K562 (cell line): ENCODE results near the gene RPL3. TPM values are rescaled to one million over a fixed set of nuclear protein-coding genes. Genes with fewer than 3 reads are reported as not detected.

ENCODE experiments used
- ATAC-seq: fragments of 200-7000 bp; cut with Tn5 transposase; 3 replicates; pipeline ENCODE4 v1.9.1; 2020; ENCODE audit warnings: moderate library complexity
- BruUV-seq: library from RNA; stranded (reverse); fragments of 400-500 nt; replicated peaks from 2 replicates; lab custom pipeline; 2021; lab: Mats Ljungman, UMichigan
- CTCF ChIA-PET: fragments of 300-600 bp; formaldehyde crosslinking; extraction: SDS; loops from one replicate; lab custom pipeline; 2021; ENCODE audit warnings: low intra/inter-chr PET ratio; lab: Yijun Ruan, JAX
- POLR2A ChIA-PET: fragments of 300-600, 350-650 bp; sonication (Branson Sonifier 250); formaldehyde crosslinking; extraction: SDS; loops from one replicate; lab custom pipeline; 2021; ENCODE audit warnings: antibody characterized with exemption, inconsistent platforms; lab: Yijun Ruan, JAX
- DNase-seq, 4 experiments: peaks; one replicate each; pipeline versions ENCODE4 v3.0.0 to v3.0.0-alpha.2; 2011 to 2018; ENCODE audit warnings: low spot score in 3 of 4, mixed read lengths in 3 of 4; ENCODE audit errors: extremely low read depth in 1 of 4
- FAIRE-seq: peaks from 2 replicates; lab custom pipeline; 2011; peaks lifted over from hg19 to GRCh38; lab: Jason Lieb, UNC
- H2AFZ ChIP-seq: 2 replicates; pipeline ENCODE4 v1.6.0; 2011; ENCODE audit warnings: low read depth, low read length, control low read depth, inconsistent platforms
- H3K27ac ChIP-seq: fragments of 200-600 bp; 3 replicates; pipeline ENCODE4 v1.8.0; 2011; ENCODE audit warnings: low read depth, mild to moderate bottlenecking, control low read depth, inconsistent platforms, low read length, moderate library complexity, mixed read lengths; ENCODE audit errors: extremely low read depth
- H3K27me3 ChIP-seq, 2 experiments: fragments of 300-600 bp in 1 of 2; 2 replicates in 1 of 2; 3 replicates in 1 of 2; pipeline versions ENCODE4 v1.6.0 to v1.8.0; 2011; ENCODE audit warnings: inconsistent platforms in 2 of 2, low read length in 2 of 2, mild to moderate bottlenecking in 1 of 2, mixed read lengths in 1 of 2, moderate library complexity in 1 of 2; ENCODE audit not compliant: control insufficient read depth in 2 of 2, insufficient read depth in 2 of 2
- H3K36me3 ChIP-seq: fragments of 300-600 bp; 3 replicates; pipeline ENCODE4 v1.8.0; 2011; ENCODE audit warnings: mild to moderate bottlenecking, low read length, inconsistent platforms; ENCODE audit not compliant: control insufficient read depth, insufficient read depth
- H3K4me1 ChIP-seq, 2 experiments: fragments of 200-600 bp in 1 of 2; replicated peaks in 1 of 2; 2 replicates in 1 of 2; 3 replicates in 1 of 2; pipeline versions ENCODE4 v1.5.1 to v1.8.0; 2011; ENCODE audit warnings: inconsistent platforms in 2 of 2, low read length in 2 of 2, mild to moderate bottlenecking in 1 of 2, mixed read lengths in 1 of 2, moderate library complexity in 1 of 2; ENCODE audit not compliant: control insufficient read depth in 2 of 2, insufficient read depth in 2 of 2
- H3K4me2 ChIP-seq: 2 replicates; pipeline ENCODE4 v1.6.1; 2011; ENCODE audit warnings: low read length, control low read depth, inconsistent platforms, mixed read lengths; ENCODE audit not compliant: insufficient read depth
- H3K4me3 ChIP-seq: fragments of 200-600 bp; sonication (generic), shearing (Covaris generic); 2 replicates; pipeline ENCODE4 v1.5.1; 2016; ENCODE audit warnings: control low read depth, inconsistent platforms
- H3K79me2 ChIP-seq: fragments of 200-600 bp; 3 replicates; pipeline ENCODE4 v1.8.0; 2011; ENCODE audit warnings: low read length, inconsistent platforms; ENCODE audit not compliant: control insufficient read depth, insufficient read depth
- H3K9ac ChIP-seq, 2 experiments: 2 replicates each; pipeline versions ENCODE4 v1.6.0 to v1.6.1; 2011; ENCODE audit warnings: low read depth in 2 of 2, low read length in 2 of 2, control low read depth in 1 of 2, inconsistent platforms in 1 of 2, mild to moderate bottlenecking in 1 of 2, mixed read lengths in 1 of 2; ENCODE audit not compliant: insufficient read depth in 1 of 2
- H3K9me1 ChIP-seq: one replicate; pipeline ENCODE4 v1.6.0; 2011; ENCODE audit warnings: inconsistent platforms, mild to moderate bottlenecking, low read length, moderate library complexity; ENCODE audit not compliant: control insufficient read depth, insufficient read depth
- H3K9me3 ChIP-seq: replicated peaks from 2 replicates; pipeline ENCODE4 v1.5.1; 2011; ENCODE audit warnings: low read depth, low read length, inconsistent platforms; ENCODE audit not compliant: control insufficient read depth, insufficient read depth
- H4K20me1 ChIP-seq: replicated peaks from 2 replicates; pipeline ENCODE4 v1.6.1; 2011; ENCODE audit warnings: low read length, inconsistent platforms, mixed read lengths; ENCODE audit not compliant: control insufficient read depth, insufficient read depth
- CBX8 ChIP-seq: fragments of 200-600 bp; sonication (generic); IDR thresholded peaks from 2 replicates; pipeline ENCODE4 v1.6.1; 2012; ENCODE audit warnings: borderline replicate concordance, mixed run types, low read depth, mild to moderate bottlenecking, moderate library complexity, mixed read lengths, low read length, control low read depth, inconsistent platforms; ENCODE audit not compliant: poor library complexity, severe bottlenecking; ENCODE audit errors: extremely low read depth
- FOXK2 ChIP-seq, 2 experiments: fragments of 450-650 bp; IDR thresholded peaks in 1 of 2; conservative IDR thresholded peaks in 1 of 2; 2 replicates each; pipeline ENCODE4 v1.6.1; 2016; ENCODE audit warnings: low read depth in 2 of 2, mild to moderate bottlenecking in 1 of 2
- POLR2H ChIP-seq: IDR thresholded peaks from 2 replicates; pipeline ENCODE4 v1.6.1; 2016; ENCODE audit warnings: missing genetic modification characterization, low read depth, mild to moderate bottlenecking, control low read depth, missing compliant biosample characterization, moderate library complexity
- POLR3G ChIP-seq: IDR thresholded peaks from 2 replicates; pipeline ENCODE4 v1.6.1; 2011; ENCODE audit not compliant: insufficient read length, insufficient replicate concordance; ENCODE audit errors: extremely low read depth
- PTBP1 ChIP-seq: fragments of 200-400 bp; formaldehyde crosslinking; IDR thresholded peaks from 2 replicates; pipeline ENCODE4 v1.6.1; 2017; ENCODE audit warnings: low read depth, low read length
- RB1 ChIP-seq: fragments of 450-650 bp; IDR thresholded peaks from 2 replicates; pipeline ENCODE4 v1.6.1; 2017; ENCODE audit warnings: low read depth, mild to moderate bottlenecking
- RBM14 ChIP-seq: fragments of 200-400 bp; formaldehyde crosslinking; IDR thresholded peaks from 2 replicates; pipeline ENCODE4 v1.6.1; 2018; ENCODE audit warnings: low read depth, mild to moderate bottlenecking, low read length, moderate library complexity, borderline replicate concordance; ENCODE audit not compliant: insufficient read depth
- SMAD3 ChIP-seq: fragments of 450-650 bp; formaldehyde crosslinking; conservative IDR thresholded peaks from 2 replicates; pipeline ENCODE4 v1.4.0; 2020; ENCODE audit warnings: mild to moderate bottlenecking
- TCF7 ChIP-seq: sonication (generic); IDR thresholded peaks from 2 replicates; pipeline ENCODE4 v1.6.1; 2016; ENCODE audit warnings: antibody characterized with exemption, borderline replicate concordance
- TEAD2 ChIP-seq: fragments of 450-650 bp; IDR thresholded peaks from 2 replicates; pipeline ENCODE4 v1.6.1; 2016; ENCODE audit warnings: missing genetic modification characterization, control low read depth, missing compliant biosample characterization
- VEZF1 ChIP-seq: fragments of 200-800 bp; sonication (Bioruptor generic); IDR thresholded peaks from 2 replicates; pipeline ENCODE4 v1.6.1; 2017; ENCODE audit warnings: missing genetic modification characterization, missing compliant biosample characterization
- YBX1 ChIP-seq: fragments of 450-650 bp; IDR thresholded peaks from 2 replicates; pipeline ENCODE4 v1.7.1; 2016; ENCODE audit warnings: mild to moderate bottlenecking
- ZBTB2 ChIP-seq: fragments of 450-650 bp; IDR thresholded peaks from 2 replicates; pipeline ENCODE4 v1.6.1; 2016; ENCODE audit warnings: antibody characterized with exemption
- WGBS: fragments of 100-300 bp; shearing (Covaris generic); methylation state at CpG from one replicate; pipeline ENCODE4 v1.1.6; 2016; ENCODE audit warnings: low coverage, mixed read lengths; ENCODE audit not compliant: insufficient coverage; ENCODE audit errors: missing lambda C conversion rate; 5-methylcytosine and 5-hydroxymethylcytosine counted together
- in situ Hi-C: fragments of 300-500 bp; cut with MboI; formaldehyde crosslinking; loops from 4 replicates; pipeline ENCODE4 v1.15.0; 2018; ENCODE audit warnings: inconsistent platforms, mixed read lengths
- intact Hi-C: fragments of 100-400 bp; cut with micrococcal nuclease; formaldehyde crosslinking; loops from 2 replicates; pipeline ENCODE4 v1.14.2; 2022
- polyA plus RNA-seq, 8 experiments: library from polyadenylated mRNA; depleted of rRNA in 4 of 8; stranded (reverse) in 5 of 8; unstranded in 3 of 8; fragments of >200 nt; fragmentation: Nextera tagmentation in 2 of 8; fragmentation: Illumina TruSeq in 1 of 8; extraction: Ambion mirVana in 2 of 8; extraction: Trizol in 1 of 8; gene quantifications; 2 replicates each; pipeline versions ENCODE4 v1.2.1 to v1.2.3, GENCODE V29; 2011 to 2014; ENCODE audit warnings: inconsistent platforms in 1 of 8, missing spikeins in 1 of 8
- total RNA-seq, 7 experiments: library from RNA; depleted of rRNA in 6 of 7; stranded (reverse); fragments of >200 nt in 6 of 7; fragmentation: Illumina TruSeq in 2 of 7; extraction: Trizol in 2 of 7; gene quantifications; 2 replicates each; pipeline versions ENCODE4 v1.2.1 to v1.2.3, GENCODE V29; 2011 to 2021; ENCODE audit warnings: low replicate concordance in 1 of 7

RPL3 gene
- total and polyA plus RNA-seq, 9 of the 15 experiments (the other 6 are each of a cell fraction or from before 2014, with no cell fraction given): 1,624 to 4,066 (median 2,565) TPM

GRCh38 chr22:39351689-39352214 is 32.3 kb upstream of the RPL3 start (continued):
- TF ChIP-seq POLR3G (no peak), YBX1 (no peak), SMAD3 (CRISPR knock-in tag) (no peak), VEZF1 (CRISPR knock-in tag) (no peak), TEAD2 (tag) (no peak), PTBP1 (no peak)

DNA sequence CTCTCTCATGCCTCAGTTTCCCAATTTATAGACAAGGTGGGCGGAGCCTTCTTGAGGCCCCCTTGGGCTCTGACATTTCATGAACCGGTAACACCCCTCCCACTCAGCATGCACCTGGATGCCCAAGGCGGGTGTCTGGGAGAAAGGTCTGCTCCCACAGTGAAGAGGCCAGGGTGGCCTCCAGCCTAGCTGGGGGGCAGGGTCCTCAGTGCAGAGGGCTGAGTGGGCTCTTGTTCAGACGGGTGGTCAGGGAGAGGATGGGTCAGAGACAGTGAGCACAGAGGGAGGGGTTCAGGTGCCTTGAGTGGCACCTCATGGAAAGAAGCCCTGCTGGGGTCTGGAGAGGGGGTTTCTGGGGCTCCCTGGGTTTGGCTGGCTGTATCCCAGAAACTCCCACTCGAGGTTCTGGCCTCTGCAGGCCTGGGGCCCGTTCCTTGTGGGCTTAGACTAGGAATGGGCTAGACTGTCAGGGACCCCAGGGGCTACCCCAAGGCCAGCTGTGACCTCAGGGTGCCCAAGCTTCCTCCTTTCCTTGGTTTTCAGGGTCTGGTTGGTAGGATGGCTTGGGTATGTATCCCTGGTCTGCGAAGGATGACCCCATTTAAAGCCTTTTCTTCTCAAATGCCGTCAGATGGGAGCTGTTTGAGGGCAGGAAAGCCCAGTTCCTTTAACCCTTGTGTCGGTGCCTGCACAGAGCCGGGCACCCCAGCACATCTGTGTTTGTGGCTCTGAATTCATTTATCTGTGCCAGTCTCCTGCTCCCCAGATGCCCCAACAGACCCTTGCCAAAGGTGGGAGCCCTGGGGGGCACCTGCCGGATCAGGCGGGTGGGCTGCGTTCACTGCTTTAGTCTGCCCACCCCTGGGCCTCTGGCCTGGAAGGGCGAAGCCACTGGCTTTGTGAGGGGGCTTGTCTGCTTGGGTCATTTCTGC is 31.6 kb upstream of the RPL3 start:
- Histone ChIP-seq H3K9me1 (no peaks in the 10 kb centered on the region), H3K79me2 (peaks cover 6% of the 10 kb centered on the region; the same call in 1 of the 3 replicates), H3K27me3 (no peaks in the 10 kb centered on the region), H3K4me3 (peak overlapping the region; percentile 51), H2AFZ (peak overlapping the region; percentile 79; the same call in 1 of the 2 replicates), H3K9me3 (no peaks in the 10 kb centered on the region), H4K20me1 (no peaks in the 10 kb centered on the region), H3K27ac (no peak overlapping the region), H3K9ac (peak overlapping the region; percentile 53 to 91; a peak in 2 of 4 replicates), H3K36me3 (no peaks in the 10 kb centered on the region), H3K4me1 (peaks cover 10 to 37% of the 10 kb centered on the region in 2 experiments; a peak in 4 of 5 replicates), H3K4me2 (peak overlapping the region; percentile 75)
- ATAC-seq (no peak; the same call in 2 of the 3 replicates), FAIRE-seq (no peak), DNase-seq (peak in 1 of 4 experiments; percentile 2)
- ChIA-PET CTCF (no interaction called here), POLR2A (interaction anchor here (0.7 to 1.6 kb wide), 2 partner anchors 31 to 32 kb away, joined by 3 read pairs; no protein-coding TSS in a partner anchor)
- in situ Hi-C loops: no loop called here
- 74% methylated on average over 13 of the region's 14 CpGs for WGBS
- intact Hi-C loops: no loop called here
- BruUV-seq: TSS peak; percentile 50
- TF ChIP-seq RB1 (no peak), FOXK2 (conservative IDR thresholded peaks at IDR 0.05 in 1 of 2, IDR thresholded peaks at IDR 0.05 in 1 of 2; ENCODE audit: low read depth in 2 of 2) (no peak), RBM14 (no peak), CBX8 (no peak), ZBTB2 (no peak), TCF7 (no peak), POLR2H (no peak)
